Activated CD4-positive, alpha-beta T cell treated with anti-CD3 and anti-CD28 coated beads for 24 hours (primary cell): ENCODE measurements around the gene RERE.
"Not testable (repeated sequence)": the region's sequence is repeated elsewhere in the genome, so short reads cannot be mapped to it uniquely, and the experiment has no call there.

Experiments
- DNase-seq, 2 donors: peaks; one replicate each; pipeline ENCODE4 v3.0.0-alpha.2; 2020; ENCODE audit warnings: low read depth in 2 of 2

RERE gene

DNA sequence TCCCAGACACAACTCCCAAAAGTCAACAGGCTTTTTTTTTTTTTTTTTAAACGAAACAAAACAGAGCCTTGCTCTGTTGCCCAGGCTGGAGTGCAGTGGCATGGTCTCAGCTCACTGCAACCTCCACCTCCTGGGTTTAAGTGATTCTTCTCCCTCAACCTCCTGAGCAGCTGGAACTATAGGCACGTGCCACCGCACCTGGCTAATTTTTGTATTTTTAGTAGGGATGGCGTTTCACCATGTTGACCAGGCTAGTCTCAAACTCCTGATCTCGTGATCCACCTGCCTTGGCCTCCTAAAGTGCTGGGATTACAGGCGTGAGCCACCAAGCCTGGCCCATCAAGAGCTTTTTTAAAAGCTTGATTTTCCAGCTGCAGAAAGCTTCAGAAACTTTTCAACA lies 437.1 kb downstream of the RERE start:
- not testable (repeated sequence) for DNase-seq

DNA sequence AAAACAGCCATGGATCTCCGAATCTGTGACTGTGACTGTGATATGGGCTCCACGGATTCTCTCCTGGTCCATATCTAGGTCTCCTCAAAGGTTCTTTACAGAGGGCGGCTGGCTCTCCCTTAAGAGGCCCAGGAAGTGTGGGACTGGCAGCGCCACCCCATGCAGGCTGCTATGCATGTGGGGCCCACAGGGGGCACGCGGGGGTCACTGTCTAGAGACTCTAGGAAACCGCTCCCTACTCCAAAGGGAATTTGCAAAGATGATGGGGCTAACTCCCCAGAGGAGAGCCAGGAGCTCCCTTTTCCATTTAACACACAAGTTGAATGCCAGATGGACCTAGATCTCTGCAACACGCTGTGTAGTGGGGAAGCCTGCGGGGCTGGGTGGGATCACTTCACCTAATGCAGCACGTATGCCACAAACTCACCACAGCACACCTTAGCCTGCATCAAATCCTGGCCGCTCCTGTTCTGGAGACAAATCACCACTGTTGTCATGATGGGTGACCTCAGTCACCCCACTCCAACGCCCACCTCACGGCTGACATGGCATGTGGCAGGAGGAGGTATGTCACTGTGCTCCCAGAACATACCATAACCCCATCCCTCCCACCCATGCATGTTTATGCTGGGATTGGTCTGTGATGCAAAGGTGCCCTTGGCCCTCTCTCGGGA lies 437.8 kb downstream of the RERE start:
- no peak for DNase-seq

DNA sequence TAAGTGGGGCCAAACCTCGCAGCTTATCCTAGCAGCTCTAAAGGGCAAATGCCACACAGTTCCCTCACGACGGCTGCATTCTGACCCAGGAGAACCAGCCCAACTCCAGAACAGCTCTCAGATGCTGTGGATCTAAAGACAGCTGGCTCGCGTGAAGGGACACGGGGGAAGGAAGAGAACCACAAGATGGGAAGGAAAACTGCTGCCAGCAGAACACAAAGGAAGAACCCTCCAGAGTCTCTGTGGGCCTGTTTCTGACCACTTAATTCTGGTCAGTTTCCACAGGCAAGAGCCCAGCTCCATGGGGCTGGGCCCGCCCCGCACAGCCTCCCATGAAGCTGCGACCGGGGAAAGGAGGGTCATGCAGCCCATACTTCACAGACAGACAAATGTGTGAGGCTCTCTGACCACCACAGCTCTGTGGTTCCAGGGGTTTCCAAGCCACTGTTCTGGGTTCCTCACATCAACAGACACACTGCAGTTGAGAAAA lies 438.4 kb downstream of the RERE start:
- no peak for DNase-seq

DNA sequence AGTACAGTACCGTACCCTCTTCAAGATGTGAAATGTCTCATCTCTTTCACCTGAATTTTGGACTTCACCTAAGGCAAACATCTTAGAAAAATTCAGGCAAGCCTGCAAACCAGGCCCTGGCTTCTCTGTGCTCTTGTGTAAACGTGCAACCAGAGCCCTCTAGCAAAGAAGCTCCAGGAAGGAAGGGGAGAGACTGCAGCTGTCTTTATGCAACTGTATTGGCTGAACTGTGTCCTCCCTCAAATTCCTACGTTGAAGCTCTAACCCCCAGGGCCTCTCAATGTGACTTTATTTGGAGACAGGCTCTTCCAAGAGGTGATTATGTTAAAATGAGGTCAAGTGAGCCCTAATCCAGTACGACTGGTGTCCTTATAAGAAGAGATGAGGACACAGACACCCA lies 439.3 kb downstream of the RERE start:
- DNase-seq = no peak

DNA sequence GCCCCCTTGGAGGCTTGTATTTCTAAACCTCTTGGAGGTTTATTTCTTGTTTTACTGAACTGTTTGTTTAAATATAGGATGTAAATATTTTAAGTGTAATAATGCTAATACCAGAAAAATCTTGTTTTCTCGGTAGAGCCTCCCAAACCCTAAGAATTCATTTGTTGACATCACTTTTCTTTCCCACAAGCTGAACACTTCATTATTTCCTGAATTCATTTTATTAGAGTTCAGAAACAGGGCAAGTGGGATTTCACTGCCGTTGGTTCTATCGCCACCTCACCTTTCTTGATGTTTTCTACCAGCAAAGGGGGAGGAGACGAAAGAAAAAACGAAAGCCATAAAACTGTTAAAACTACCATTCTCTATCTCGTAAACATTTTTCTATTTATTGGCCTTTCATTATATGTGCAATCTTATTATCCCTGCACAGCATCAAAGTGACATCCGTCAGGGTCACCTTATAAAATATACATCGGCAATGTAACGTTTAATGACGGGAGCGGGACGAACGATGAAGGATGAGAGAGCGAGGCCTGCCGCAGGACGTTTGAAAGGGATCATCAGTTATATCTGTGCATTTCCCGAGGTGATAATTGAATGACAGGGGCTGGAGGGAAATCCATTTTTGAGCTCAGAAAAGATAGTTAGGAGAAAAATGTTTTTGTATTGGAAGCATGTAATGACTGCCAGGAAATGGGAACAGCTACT lies 440.0 kb downstream of the RERE start:
- DNase-seq = no peak

DNA sequence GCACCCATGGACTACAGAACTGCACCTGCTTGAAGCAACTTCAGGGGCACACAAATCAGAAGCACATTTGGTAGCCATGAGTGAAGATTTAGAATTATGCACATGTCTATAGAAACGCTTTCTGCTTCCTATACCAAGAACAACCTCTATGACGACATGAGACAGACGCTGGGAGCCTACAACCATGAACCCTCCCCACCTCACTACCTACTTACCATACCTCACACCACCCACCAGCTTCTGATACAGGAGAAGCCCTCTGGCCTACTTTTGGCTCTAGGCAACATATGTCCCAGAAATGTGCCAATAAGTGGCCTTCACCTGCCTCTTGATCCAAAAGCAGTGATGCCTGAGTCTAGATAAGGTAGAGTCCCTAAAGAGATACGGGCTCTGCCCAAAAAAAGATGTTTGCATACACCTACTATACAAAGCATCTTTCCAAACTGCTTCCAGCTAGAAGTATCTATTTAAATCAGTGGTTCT lies 441.0 kb downstream of the RERE start:
- no peak for DNase-seq

DNA sequence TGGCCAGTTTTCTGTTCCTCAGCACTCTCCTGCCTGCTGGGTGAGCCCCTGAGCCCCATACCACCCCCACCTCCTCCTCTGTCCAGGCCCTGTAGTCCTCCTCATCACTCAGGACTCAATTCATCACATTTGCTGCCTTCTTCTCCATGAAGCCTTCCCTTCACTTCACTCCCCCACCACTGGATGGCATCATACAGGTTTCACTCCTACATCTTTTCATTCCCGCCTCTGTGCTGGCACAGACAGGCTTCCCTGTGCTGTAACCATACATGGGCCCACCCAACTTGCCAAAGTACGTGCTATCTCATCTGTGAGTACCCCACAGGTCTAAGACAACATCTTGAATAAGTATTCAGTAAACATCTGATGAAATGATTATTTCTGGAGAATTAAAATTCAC lies 442.6 kb downstream of the RERE start:
- DNase-seq = no peak

DNA sequence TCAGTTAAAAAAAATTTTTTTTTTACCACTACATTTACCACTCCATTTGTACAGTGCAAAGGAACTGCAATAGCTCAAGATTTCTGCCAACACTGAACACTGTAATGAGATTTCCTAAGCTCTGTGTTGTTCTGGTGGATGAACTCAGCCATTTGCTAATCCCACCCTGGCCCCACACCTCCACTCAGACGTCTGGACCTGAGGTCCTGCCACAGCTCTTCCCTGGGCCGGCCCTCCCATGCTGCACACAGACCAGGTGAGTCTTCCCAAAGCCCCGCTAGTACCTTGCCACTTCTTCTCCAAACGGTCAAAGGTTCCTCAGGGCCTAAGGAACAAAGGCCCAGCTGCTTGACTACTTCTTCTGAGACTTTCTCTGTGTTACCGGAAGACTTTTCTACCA lies 443.1 kb downstream of the RERE start:
- no peak for DNase-seq

DNA sequence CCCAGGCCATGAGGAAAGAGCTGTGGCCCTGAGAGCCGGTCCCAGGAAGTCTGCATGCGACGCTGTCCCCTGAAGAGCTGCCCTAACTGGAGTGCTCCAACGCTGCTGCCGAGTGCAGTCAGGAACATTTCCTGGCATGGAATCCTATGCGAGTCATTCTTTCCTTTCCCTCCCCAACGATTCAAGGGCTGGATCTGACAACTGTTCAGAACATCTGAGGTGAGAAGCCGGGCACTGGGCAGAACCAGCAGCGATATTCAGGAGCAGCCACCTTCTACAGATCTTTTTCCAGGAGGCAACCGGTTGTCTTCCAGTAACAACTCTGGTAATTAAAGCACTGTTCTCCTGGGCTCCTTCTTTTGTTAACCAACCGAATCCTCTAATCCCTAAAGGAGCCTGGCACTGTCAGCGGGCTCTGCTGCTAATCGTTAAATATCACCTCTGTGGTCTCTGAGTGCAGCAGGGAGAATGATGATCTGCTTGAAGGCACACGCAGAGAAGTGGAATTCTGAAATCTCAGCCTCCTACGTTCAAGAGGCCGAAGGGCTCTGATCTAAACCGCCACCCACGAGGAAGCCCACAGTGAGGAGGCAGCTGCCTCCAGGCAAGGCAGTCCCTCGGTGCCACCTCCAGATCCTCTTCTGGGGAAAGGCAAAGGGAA lies 443.7 kb downstream of the RERE start:
- DNase-seq = no peak

DNA sequence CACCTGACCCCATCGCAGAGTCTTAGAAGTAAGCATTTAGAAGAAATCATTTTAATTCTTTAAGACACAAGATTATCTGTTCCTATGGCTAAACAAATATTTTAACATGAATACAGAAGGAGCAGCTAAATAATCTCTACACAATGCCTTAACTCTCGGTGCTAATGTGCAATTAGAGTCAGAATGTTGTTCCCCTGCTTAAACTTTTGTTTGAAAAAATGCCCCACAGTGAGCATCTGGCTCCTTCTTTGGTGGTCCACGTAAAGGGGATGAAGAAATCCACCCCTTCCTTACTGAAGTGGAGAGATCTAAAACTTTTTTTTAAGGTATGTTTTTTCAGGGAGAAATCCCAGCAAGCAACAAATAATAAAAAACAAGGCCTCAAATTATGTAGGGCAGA lies 444.3 kb downstream of the RERE start:
- no peak for DNase-seq

DNA sequence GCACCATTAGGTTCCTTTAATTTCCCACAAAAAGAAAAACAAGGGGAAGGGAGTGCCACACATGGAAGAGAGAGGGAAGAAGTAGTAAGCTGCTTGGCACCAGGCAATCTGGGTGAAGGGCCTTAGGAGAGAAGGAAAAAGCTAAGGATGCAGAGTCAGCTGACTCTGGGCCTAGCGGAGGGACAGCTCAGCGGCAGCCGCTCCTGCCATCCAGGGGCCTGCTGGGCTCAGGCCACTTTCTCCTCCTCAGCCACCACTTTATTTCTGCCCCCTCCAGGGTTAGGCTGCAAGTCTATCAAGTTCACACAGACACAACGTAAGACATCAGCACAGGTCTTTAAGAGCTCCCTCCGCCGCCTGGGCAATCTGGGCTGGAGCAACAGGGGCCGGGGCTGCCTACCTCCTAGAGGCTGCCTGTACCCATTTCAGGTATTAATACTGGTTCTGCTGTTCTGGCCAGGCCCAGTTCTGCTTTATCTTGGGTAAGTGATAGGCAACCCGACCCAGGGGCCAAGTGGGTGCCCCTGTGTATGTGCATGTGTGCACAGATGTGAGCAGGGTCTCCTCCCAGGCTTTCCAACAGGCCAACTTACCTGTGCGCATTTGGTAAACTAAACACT lies 446.0 kb downstream of the RERE start:
- no peak for DNase-seq

DNA sequence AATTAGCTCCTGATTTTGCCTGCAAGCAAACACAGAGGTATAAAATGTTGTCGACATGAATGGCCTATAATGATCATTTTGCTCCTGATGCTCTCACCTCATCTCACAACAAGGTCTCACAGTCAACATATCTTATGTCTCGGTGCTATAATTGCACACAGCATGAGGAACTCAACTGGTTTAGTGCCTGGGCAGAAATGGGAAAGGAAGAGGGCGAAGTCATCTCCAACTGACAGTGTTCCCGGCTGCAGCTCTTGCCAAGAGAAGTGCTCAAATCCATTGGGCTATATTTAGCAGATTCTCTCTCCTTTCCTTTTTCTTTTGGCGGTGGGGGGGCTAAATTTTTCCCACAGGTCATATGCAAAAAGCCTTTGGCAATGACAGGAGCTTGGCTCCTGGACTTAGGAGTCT lies 446.5 kb downstream of the RERE start:
- DNase-seq = no peak

DNA sequence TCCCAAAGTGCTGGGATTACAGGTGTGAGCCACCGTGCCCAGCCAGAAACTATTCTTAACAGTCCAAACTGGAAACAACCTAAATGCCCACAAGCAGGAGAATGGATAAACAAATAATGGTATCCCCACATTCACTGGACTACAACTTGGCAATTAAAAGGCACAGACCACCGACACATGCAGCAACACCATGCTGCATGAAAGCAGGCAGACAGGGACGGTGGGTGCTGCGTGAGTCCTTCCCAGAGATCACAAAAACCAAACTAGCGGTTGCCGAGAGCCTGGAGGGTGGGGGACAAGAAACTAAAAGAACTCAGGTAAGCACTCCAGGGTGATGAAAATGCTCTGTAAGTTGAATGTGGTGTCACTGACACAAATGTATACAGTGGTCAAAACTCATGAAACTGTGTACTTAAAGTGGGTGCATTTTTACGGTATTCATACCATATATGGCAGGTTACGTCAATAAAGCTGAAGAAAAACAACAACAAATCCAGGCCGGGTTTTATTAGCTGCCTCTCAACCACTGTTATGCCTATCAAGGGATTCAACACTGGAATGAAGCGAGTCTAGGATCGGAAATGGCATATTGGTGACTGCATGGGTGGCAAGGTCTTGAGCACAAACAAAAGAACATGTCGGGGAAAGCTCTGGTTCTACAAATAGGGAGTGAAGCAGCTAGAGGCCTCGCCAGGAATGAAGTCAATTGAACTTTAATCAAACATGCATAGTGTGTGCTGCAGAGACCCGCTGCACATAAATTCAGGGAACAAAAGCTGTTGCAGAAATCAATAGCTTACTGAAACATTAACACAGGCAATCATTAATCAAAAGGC lies 447.2 kb downstream of the RERE start:
- no peak for DNase-seq

DNA sequence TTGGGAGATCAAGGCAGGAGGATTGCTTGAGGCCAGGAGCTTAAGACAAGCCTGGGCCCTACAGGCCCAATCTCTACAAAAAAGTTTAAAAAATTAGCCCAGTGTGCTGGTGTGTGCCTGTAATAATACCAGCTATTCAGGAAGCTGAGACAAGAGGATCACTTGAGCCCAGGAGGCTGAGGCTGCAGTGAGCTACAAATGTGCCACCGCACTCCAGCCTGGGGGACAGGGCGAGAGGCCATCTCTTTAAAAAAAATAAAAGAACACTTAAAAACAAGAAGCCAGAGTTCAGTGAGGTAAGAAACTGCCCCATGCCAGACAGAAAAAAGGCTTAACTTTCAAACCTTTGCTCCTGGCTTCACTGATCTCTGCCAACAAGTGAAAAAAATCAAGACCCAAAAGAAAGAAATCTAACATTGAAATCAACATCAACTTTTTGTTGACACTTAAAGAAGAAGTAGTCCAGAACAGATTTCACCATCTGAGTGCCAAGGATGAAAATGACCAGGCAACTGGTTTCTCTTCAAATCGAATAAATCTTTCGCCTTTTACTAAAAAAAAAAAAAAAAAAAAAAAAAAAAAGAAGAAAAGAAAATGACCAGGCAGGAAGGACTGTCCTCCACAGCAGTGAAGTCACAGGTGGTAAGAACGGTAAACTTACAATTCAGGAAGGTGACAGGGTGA lies 448.3 kb downstream of the RERE start:
- DNase-seq = no peak

DNA sequence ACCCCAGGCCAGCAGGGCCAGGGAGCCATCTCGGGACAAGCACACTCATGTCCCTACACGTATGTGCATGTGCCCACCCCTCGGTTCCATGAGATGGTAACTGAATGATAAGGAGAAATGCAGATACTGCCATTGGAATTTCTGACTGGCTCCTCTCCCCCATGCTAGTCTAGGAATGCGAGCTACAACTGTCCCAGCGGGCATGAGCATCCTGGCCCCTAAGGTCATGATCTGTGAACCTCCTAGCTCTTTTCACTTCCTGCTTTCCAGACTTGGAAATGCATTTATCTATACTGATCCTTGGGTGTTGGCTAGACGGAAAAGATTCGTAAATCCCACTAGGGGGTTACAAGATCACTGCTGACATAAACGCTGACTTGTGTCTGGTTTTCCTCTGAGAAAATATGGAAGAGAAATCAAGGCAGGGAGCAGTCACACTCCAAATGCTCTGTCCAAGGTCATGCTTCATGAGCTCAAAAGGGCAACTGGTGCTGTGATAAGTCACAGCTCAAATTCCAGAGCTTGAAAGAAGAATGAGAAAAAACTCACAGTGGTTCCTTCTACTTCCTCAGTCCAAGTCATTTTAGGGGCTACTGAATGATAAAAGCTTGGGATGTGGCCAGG lies 449.8 kb downstream of the RERE start:
- no peak for DNase-seq

DNA sequence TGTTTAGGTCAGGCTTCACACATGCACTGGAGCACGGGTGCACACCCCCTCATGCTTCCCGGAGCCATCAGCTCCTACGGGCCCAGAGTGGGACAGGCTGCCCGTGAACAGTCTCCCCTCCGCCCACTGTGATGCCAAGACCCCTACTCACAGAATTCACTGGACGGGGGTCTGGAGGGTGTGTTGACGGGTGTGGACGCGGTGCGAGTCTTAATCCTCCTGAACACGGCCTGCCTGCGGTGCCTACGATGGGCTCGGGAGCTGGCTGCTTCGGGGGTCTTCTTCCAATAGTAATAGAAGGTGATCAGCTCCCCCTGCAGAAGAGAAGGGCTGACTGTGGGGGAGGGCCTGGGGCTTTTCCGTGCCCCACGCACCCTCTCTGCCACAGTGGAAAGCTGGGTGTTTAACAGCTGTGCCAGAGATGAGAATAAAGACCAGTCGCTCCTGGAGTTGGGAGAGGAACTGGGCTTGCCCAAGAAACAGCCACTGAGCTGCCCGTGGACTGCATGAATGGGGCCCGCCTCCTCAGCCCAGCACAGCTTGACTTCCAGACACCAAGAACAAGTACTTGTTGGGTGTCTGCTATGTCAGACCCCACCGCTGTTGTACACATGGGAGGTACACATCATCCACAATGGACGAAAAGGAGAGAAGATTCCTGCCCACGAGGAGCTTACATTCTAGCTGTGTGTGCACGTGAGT lies 451.6 kb downstream of the RERE start:
- no peak for DNase-seq

DNA sequence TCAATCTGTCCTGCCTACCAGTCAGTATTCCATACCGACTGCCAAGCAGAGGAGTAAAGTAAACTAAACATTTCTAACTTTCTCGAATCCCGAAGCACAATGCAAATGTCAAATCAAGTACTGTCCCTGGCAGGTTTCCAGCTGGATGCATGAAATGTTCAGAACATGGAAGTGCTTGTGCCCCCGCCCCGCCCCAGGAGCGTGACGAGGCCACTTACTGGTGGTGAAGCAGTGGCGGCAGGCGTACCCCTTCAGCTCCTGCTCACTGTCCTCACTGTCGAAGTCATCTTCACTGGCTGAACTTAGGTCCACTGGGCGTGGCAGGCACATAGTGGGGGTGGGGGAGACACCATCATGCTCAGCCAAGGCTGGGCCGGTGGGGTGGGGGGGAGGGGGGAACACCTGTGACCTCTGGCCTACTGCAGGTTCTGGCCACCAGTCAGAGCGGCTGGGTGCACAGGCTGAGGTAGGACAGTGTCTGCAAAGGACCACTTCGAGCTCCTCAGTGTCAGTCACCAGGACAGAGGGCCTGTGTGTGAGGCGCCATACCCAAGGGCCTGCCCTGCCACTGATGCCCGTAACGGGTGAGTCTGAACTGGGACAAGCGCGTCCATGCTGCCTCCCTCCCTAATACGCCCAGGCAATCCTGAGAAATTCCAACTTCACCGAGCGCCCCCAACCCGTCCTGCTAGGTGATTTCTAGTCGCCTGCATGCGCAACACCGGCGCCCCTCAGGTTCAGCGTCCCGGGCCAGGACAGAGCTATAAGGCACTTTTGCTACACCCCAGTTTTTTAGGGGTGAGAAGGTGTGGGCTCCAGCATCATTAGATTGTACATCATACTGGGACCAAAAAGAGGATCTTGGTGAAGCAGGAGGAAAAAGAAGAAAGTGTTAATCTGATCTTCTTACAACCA lies 452.7 kb downstream of the RERE start:
- no peak for DNase-seq

DNA sequence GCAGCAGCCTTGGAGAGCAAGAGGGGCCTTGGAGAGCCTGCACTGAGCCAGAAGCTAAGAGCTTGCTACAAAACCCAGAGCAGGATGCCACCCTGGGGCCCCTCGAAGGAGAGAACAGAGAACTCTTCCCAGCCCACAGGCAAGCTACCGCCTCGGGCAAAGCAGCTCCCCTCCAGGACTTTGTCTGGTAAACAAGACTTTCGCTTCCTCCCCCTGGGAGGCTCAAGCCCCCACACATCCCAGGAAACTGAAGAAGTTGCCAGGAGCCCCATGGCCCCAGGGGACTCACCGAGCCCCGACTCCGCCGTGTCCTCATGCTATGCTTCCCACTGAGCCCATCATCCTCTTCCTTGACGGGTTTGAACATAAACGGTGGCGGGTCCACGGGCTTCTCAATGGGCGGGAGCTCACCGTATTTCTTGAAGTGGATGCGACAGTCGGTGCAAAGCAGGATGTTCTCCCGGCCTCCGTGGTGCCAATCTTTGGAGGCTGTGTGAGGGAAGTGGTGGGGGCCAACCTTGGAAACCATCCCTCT lies 453.6 kb downstream of the RERE start:
- DNase-seq = no peak
